GM19035 (cell line): ENCODE data around the gene OR2D2.
A peak's percentile ranks its signal among the peaks of the same experiment; 100 is the strongest.
"Not testable (repeated sequence)": the region's sequence is repeated elsewhere in the genome, so short reads cannot be mapped to it uniquely, and the experiment has no call there.

Source experiments
- ATAC-seq: cut with Tn5 transposase; IDR thresholded peaks from one replicate; pipeline ENCODE4 v1.9.1; 2021; ENCODE audit not compliant: unreplicated experiment

Gene OR2D2

DNA sequence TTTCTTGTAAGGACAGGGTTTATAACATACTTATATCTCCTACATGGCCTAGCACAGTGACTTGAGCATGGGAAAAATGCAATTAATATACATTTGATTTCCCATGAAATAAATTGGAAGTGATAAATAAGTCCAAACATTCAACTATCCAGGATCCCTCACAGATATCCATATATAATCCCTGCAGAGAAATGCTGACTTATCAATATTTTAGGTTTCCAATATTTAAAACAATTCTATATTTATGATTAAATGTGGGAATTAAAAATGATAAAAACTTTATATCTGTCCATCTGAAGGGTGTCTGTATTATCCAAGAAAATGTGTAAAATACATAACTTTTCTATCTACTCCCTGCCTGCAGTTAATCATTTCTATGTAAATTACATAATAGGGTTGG, 9.5 kb downstream of the OR2D2 start:
- ATAC-seq = no peak

DNA sequence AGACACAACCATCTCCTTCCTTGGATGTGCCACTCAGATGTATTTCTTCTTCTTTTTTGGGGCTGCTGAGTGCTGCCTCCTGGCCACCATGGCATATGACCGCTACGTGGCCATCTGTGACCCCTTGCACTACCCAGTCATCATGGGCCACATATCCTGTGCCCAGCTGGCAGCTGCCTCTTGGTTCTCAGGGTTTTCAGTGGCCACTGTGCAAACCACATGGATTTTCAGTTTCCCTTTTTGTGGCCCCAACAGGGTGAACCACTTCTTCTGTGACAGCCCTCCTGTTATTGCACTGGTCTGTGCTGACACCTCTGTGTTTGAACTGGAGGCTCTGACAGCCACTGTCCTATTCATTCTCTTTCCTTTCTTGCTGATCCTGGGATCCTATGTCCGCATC, 15.4 kb downstream of the OR2D2 start:
- no peak for ATAC-seq

DNA sequence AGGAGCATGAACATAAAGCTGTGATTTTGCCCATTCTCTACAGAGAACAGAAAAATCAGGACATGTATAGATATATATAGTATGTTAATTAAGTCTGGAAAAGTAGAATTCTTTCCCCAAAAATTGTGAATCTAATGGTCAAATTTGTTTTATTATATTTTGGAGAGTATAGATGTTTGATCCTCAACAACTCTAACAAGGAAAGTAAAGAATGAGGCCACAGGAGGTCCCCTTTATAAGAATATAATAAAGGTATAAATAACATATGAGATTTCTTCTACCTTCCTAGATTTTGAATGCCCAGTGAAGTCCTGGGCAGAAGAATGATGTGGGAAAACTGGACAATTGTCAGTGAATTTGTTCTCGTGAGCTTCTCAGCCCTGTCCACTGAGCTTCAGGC, 16.0 kb downstream of the OR2D2 start, which contains the start of gene OR10A4:
Gene OR10A4, plus strand, starts transcription at position 301 of the 400 bp plus-strand sequence. Its CDS starts 23 bp downstream, at position 324.
- ATAC-seq = no peak

DNA sequence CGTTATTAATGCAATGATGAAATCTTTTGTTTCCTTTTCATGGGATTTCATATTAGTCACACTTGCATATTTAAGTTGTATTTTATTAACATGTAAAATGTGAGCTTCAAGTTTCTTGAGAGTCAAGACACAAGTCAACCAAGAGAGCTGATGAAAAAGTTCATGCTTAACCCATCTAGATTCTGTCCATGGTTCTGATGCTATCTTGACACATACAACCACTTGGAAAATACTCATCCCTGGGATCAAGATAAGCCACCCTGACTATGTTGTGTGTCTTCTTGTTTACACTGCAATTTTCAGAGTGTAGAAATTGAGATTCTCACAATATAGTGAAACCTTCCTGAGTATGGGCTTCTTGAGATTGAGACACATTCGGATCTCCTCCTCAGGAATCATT, 16.5 kb downstream of the OR2D2 start:
- ATAC-seq = no peak

DNA sequence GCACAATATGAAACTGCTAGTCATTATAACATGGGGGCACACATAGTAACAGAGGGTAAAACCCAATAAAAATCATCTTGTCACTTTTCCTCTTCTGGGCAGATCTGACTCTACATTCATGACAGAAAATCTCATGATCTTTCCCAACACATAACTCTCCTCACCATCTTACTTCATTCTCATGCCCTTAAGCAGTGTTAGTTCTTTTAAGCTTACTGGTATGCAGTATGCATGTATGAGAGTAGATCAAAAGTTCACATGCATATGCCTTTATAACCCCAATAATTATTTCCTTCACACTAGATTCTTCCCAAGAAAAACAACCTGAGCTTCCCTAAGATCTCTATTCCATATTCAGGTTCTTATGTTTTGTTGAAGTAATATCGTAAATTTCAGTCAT, 21.0 kb downstream of the OR2D2 start:
- no peak for ATAC-seq

DNA sequence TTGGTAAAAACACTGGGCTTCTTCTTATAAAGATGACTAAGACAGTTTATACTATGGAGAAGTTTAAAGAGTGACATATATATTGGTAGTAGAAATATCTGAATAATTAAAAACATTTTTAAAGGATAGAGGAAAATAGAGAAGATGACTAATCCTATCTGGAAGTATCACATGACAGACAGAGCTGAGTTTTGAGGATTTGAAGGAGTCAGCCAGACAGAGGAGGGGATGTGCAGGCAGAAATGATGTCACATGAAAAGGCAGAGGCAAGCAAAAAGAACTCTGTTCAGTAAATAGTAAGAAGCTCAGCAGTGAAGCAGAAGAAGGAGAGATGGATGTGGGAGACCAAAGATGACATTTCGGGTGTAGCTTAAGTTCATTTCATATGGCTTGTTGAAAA, 27.9 kb downstream of the OR2D2 start:
- ATAC-seq = no peak

DNA sequence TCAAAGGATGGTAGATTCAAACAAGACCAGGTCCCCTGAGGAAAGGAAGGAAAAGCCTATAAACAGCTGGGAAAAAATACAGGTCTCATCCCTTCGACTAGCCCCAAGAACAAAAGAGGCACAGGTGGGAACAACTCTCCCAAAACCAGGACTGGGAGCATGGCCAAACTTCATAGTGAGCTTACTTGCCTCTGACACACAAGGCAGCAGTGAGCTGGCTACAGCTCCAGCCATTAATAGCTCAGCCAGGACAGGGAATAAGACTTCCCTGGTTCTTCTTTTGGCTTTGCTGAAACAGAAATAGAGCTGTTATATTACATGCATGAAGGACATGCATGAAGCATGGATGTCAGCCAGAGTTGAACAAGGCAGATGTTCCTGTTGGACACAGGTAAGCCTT, 29.3 kb downstream of the OR2D2 start, which contains the start of gene OR10A2:
Gene OR10A2, plus strand, starts transcription at position 97 of the 400 bp plus-strand sequence. CDS start 6,698 bp downstream, outside the sequence.
- ATAC-seq = no peak

DNA sequence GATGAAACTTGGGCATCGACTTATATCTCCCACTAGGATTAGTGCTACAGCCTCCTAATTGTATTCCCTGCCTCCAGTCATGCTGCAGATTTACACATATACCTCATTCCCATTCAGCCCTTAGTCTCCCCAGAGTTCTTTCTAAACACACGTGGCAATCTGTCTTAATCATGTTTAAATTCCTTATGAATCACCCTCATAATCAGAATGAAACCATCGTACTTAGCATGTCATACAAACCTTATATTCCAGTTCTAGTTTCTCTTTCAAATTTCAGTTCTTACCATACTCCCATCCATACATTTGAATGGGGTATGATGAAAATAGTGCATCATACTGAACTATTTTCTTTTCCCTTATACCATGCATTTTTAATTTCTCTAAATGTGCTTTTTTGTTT, 35.4 kb downstream of the OR2D2 start:
- ATAC-seq = peak; percentile 86

DNA sequence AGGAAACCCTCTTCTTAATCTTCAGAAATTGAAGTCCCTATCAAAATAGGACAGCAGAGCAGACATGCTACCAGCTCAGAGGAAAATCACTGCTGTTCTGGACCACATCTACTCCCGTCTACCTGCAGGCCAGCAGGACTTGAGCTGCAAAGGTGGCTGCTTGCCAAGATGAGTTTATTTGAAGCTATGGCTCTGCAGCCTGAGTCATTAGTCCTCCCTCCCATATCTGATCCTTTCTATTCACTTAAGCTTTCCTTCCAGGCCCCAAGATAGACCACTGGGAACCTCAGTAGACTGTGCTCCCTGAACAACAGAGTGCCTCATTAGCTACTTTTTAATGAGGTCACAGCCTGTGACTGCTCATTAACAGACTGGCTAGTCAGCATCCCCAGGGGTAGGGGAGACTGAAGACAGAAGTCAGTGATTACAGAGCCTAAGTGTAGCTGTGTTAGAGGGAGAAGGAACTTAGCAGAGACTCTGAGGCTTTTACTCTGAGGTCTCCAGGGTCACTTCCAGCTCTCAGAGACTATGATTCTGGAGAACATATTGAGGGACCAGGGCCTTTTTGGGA, 36.2 kb downstream of the OR2D2 start:
- ATAC-seq = no peak

DNA sequence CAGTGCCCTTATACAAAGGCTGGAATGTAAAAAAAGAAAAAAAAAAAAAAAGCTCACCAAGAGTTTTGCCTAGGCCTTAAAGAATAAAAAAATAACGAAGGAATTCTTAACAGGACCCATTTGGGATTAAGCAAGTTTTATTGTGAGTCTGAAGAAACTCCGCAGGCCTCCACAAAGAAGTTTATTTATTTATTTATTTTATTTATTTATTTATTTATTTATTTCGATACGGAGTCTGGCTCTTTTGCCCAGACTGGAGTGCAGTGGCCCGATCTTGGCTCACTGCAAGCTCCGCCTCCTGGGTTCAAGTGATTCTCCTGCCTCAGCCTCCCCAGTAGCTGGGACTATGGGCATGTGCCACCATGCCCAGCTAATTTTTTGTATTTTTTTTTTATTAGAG, 37.5 kb downstream of the OR2D2 start:
- not testable (repeated sequence) for ATAC-seq

DNA sequence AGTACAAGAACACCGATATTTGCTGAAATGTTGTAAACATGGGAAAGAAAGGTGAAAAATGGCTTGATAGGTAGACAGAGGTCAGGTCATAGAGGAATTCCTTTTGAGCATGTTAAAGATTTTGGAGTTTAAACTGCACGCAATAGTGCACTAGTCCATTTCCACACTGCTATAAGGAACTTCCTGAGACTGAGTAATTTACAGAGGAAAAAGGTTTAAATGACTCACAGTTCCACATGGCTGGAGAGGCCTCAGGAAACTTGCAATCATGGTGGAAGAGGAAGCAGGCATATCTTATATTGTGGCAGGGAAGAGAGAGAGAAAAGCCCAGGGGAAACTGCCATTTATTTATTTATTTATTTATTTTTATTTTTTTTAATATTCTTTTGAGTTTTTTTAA, 41.8 kb downstream of the OR2D2 start:
- no peak for ATAC-seq

DNA sequence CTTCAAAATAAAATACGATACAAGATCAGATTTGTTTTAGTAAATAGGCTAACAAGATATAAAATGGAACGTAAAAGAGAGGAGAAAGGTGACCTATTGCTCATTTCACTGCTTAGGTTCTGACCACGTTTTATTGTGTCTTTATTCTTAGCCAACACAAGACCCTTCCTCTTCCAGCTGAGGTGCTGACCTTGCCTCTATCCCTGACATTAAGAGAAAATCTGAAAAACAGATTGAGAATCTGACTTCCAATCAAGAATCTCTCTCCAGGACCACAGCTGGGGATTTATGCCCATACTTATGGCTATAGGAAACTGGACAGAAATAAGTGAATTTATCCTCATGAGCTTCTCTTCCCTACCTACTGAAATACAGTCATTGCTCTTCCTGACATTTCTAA, 46.9 kb downstream of the OR2D2 start, which contains the start of gene OR10A5:
Gene OR10A5, plus strand, starts transcription at position 301 of the 400 bp plus-strand sequence. Its CDS starts 0 bp downstream, at position 301.
- no peak for ATAC-seq

DNA sequence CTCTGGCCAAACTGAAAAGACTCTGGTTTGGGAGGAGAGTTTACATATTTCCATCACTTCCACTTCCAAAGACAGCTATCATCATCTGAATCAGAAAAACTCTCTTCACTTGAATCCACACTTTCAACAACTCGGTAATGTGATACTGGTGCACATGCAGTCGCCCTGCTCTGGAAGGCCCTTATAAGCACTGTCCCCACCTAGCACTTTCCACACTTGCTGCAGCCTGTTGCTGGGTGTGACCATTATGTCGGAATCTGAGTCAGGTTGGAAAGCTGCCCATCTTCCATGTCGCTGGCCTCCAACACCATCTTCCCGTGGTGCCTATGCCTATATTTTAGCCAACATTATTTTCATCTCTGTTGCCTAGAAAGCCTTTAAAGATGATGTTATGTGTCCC, 47.9 kb downstream of the OR2D2 start:
- no peak for ATAC-seq

DNA sequence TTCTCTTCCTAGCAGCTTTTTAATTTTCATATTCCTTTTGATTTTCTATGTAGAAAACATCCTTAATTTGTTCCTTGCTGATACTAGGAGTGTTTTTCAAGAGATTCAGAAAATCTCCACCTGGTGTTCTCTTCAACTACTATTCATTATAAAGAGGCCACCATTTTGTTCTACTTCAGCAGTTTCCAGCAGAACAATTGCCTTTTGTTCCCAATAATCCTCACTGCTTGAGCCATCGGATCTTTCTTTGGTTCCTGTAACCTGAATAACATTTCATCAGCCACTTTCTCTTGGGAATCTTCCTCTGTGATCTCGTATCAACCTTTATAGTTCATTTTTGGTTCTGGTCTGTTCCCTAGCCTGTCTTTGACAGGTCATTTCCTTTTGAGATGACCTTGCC, 48.6 kb downstream of the OR2D2 start:
- no peak for ATAC-seq

DNA sequence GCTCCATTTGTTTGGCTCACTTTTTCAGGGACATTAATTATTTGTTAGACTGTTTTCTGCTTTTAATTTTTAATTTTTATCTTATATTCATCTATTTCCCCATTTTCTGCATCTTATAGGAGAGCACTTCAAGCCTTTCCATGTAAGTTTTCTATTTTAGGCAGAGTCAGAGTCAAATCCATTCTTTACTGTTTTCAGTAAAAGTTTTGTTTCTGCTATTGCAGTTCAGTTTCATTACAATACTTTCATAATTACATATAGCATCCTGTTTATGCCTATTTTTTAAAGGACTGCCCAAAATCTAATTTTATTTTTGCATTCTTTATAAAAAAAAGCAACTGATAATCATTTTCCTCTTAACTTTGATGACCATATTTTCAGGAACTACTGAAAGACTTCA, 50.6 kb downstream of the OR2D2 start:
- peak; percentile 55 for ATAC-seq
